T1000 (cell line): ENCODE results near the gene FAM200A.
"Not testable (repeated sequence)": the region's sequence is repeated elsewhere in the genome, so short reads cannot be mapped to it uniquely, and the experiment has no call there.

ENCODE experiments used
- DNase-seq: peaks from one replicate; lab custom pipeline; 2025; ENCODE audit warnings: mixed read lengths; lab: John Stamatoyannopoulos, UW

Gene FAM200A

DNA sequence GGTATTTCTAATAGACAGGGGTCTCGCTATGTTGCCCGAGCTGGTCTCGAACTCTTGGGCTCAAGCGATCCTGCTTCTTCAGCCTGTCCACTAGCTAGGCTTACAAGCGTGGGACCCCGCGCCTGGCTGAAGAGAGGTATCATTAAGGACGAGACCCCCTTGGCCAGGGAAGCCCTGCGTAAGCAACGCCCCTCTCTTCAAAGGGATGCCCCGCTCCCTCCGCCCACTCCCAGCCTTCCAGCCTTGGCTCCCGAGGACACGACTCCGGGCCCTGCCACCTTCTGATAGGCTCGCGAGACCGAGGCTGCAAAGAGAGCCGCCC, 47.7 kb downstream of the FAM200A start:
- DNase-seq, result peak; percentile 89

DNA sequence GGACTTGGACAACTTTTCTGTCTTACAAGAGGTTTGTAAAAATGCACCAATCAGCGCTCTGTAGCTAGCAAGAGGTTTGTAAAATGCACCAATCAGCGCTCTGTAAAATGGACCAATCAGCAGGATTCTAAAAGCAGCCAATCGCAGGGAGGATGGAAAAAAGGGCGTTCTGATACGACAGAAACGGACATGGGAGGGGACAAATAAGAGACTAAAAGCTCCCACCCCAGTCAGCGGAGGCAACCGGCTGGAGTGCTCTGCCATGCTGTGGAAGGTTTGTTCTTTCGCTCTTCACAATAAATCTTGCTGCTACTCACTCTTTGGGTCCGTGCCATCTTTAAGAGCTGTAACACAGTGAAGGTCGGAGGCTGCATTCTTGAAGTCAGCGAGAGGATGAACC, 50.7 kb downstream of the FAM200A start:
- not testable (repeated sequence) for DNase-seq

GRCh38 chr7:99500637-99501009, 51.3 kb downstream of the FAM200A start:
- no peak for DNase-seq

GRCh38 chr7:99499721-99500636, 51.9 kb downstream of the FAM200A start, which contains the start of gene ZNF394:
Gene ZNF394, minus strand, starts transcription at chr7:99500281. Its CDS starts 188 bp downstream, at chr7:99500093.
- DNase-seq, result peak; percentile 60

DNA sequence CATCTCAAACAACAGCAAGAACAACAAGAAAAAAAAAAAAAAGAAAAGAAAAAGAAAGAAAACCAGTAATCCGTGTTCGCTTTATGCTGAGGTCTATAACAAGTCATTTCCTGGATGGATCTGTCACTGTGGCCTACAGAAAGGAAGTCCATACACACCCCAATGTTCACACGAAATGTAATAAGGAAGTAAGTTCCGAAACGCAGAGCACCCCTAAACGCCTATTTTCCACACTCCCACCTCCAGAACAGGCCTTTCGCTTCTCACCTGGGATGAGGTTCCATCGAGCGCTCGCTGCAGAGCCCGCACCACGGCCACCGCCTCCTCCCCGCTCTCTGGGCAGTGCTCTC, 52.6 kb downstream of the FAM200A start:
- no peak for DNase-seq

DNA sequence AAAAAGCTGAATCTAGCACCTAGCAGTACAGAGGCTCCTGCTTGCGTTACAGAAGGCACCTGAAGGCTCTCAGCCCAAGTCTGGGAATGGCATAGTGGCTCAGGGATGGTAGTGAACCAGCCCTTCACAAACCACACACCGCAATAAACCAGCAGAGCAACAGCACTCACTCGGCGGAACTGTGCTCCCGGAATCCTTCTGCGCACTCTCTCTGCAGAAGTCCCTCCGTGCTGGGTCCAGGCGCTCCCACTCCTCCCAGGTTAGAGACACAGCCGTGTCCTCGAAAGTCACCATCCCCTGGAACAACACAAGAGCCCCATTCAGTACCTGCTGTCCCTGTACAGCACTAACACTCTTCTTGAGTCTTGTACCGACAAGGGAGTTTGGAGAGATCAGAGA, 53.4 kb downstream of the FAM200A start:
- DNase-seq, result no peak

DNA sequence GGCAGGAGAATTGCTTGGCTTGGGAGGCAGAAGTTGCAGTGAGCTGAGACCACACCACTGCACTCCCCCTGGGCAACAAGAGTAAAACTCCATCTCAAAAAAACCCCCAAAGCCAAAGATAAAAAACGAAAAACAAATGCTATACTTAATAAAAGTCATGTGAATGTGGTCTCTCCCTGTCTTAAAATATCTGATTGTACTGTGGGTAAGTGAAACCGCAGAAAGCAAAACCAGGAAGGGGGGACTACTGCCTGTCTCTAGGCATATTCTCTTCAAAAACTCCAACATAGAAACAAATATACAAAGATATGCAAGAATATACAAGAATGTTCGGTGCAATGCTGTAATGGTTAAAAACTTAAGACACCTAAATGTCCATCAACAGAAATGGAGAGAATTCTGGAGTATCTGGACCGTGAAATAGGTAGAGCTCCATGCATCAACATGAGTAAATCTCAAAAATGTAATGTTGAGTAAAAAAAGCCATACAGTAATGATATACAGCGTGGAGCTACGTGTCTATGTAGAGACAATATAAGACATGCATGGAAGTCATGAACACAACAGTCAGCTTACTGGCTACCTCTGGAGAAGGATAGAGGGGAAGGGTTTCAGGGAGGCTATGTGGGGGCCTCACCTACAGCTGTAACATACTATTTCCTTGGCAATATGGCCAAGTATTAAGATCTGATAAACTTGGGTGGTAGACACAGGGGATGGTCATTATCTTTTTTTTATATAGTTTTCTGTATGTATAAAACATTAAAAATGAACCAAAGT, 54.0 kb downstream of the FAM200A start:
- no peak for DNase-seq
